ENCODE results near the gene GAPDHS. TPM values are rescaled to one million over a fixed set of nuclear protein-coding genes. Genes with fewer than 3 reads are reported as not detected.

GAPDHS gene
- total RNA-seq, 1 donor from 2014 or later: 0.20 TPM

- DNase-seq: no peak
These were observed 7.2 kb downstream of the GAPDHS start for GRCh38 chr19:35540356-35540927.

- no peak for DNase-seq
These were observed 9.0 kb downstream of the GAPDHS start for GRCh38 chr19:35542209-35542608.

- DNase-seq: no peak
These were observed 10.2 kb downstream of the GAPDHS start for GRCh38 chr19:35543280-35544109.

GRCh38 chr19:35544110-35544802 is 11.0 kb downstream of the GAPDHS start:
- no peak for DNase-seq

- peak; percentile 42 for DNase-seq
These were observed 12.0 kb downstream of the GAPDHS start, which contains the start of gene TMEM147 for GRCh38 chr19:35545001-35545854. TMEM147 (plus strand) TSS chr19:35545626; CDS start chr19:35545740, 114 bp downstream.

- DNase-seq: no peak
These were observed 12.7 kb downstream of the GAPDHS start for GRCh38 chr19:35545855-35546381.

GRCh38 chr19:35546532-35546931 is 13.3 kb downstream of the GAPDHS start:
- DNase-seq: no peak

- DNase-seq: no peak
These were observed 16.0 kb downstream of the GAPDHS start for GRCh38 chr19:35549174-35549788.

GRCh38 chr19:35549879-35550523 is 16.7 kb downstream of the GAPDHS start:
- DNase-seq: no peak

GRCh38 chr19:35551091-35551810 is 18.0 kb downstream of the GAPDHS start:
- DNase-seq: no peak

- no peak for DNase-seq
These were observed 19.5 kb downstream of the GAPDHS start for GRCh38 chr19:35552534-35553384.

GRCh38 chr19:35553385-35554000 is 20.2 kb downstream of the GAPDHS start:
- DNase-seq: no peak

- DNase-seq: no peak
These were observed 20.8 kb downstream of the GAPDHS start for GRCh38 chr19:35554076-35554475.

GRCh38 chr19:35555301-35556005 is 22.2 kb downstream of the GAPDHS start:
- no peak for DNase-seq

GRCh38 chr19:35556025-35556590 is 22.9 kb downstream of the GAPDHS start:
- DNase-seq: no peak

GRCh38 chr19:35556846-35557538 is 23.7 kb downstream of the GAPDHS start:
- DNase-seq: no peak

Measured in skin of body (tissue), 2 donors.